NAMALWA (cell line): ENCODE measurements around the gene ACIN1.

Source experiments
- DNase-seq: peaks from one replicate; pipeline ENCODE4 v3.0.0-alpha.2; 2015; ENCODE audit warnings: low spot score

Gene ACIN1, protein sequence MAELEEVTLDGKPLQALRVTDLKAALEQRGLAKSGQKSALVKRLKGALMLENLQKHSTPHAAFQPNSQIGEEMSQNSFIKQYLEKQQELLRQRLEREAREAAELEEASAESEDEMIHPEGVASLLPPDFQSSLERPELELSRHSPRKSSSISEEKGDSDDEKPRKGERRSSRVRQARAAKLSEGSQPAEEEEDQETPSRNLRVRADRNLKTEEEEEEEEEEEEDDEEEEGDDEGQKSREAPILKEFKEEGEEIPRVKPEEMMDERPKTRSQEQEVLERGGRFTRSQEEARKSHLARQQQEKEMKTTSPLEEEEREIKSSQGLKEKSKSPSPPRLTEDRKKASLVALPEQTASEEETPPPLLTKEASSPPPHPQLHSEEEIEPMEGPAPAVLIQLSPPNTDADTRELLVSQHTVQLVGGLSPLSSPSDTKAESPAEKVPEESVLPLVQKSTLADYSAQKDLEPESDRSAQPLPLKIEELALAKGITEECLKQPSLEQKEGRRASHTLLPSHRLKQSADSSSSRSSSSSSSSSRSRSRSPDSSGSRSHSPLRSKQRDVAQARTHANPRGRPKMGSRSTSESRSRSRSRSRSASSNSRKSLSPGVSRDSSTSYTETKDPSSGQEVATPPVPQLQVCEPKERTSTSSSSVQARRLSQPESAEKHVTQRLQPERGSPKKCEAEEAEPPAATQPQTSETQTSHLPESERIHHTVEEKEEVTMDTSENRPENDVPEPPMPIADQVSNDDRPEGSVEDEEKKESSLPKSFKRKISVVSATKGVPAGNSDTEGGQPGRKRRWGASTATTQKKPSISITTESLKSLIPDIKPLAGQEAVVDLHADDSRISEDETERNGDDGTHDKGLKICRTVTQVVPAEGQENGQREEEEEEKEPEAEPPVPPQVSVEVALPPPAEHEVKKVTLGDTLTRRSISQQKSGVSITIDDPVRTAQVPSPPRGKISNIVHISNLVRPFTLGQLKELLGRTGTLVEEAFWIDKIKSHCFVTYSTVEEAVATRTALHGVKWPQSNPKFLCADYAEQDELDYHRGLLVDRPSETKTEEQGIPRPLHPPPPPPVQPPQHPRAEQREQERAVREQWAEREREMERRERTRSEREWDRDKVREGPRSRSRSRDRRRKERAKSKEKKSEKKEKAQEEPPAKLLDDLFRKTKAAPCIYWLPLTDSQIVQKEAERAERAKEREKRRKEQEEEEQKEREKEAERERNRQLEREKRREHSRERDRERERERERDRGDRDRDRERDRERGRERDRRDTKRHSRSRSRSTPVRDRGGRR

DNA sequence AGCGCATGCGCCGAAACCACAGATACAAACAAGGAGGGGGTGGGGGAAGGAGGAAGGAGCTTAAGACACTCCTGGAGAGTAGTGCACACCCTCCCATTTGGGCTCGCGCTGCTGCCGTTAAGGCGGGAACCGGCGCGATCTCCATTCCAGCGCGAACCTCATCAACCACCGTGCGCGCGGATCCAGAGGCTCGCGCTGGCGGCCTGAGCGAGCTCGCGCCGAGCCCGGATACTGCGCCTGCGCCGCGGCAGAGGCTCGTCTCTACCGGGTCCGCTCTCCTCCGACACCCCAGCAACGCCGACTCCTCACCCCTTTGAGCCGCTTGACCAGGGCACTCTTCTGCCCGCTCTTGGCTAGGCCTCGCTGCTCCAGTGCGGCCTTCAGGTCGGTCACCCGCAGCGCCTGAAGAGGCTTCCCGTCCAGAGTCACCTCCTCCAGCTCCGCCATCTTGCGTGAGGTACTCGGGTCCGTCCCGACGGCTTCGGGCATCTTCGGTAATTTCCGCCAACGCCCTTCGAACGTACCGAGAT lies at the start of gene ACIN1:
Gene ACIN1, minus strand, starts transcription at position 471 of the 530 bp plus-strand sequence. Its CDS starts 24 bp downstream, at position 447.
- no peak for DNase-seq

DNA sequence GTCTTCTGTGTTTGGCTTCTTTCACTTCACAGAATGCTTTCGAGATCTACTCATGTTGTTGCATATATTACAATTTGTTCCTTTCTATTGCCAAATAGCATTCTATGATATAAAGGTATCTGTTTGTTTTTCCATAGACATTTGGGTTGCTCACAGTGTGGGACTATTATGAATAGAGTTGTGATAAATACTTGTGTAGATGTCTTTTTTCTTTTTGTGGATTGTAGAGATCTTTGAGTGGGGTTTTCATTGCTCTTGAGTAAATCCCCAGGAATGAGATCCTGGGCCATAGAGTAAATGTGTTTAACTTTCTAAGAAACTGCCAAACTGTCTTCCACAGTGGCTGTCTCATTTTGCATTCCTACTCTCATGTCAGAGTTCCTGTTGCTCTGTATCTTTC lies 49.0 kb upstream of the ACIN1 start:
- DNase-seq: no peak

DNA sequence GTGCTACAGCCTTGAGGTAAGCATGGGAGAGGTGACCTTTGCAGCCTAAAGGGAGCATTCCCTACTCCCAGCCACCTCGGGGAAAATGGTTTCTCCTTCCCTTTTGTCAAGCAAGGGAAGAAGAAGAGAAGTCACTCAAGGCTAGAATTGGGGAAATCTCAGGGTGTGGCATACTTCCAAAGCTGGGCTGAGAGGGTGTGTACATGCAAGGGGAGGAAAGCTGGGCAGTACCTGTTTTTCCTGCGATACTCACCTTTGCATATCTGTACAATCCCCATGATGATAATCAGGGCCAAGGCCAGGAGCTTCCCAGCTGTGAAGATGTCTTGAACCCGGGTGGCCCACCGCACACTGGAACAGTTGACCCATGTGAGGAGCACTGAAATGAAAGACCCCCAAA lies 47.9 kb upstream of the ACIN1 start:
- no peak for DNase-seq

DNA sequence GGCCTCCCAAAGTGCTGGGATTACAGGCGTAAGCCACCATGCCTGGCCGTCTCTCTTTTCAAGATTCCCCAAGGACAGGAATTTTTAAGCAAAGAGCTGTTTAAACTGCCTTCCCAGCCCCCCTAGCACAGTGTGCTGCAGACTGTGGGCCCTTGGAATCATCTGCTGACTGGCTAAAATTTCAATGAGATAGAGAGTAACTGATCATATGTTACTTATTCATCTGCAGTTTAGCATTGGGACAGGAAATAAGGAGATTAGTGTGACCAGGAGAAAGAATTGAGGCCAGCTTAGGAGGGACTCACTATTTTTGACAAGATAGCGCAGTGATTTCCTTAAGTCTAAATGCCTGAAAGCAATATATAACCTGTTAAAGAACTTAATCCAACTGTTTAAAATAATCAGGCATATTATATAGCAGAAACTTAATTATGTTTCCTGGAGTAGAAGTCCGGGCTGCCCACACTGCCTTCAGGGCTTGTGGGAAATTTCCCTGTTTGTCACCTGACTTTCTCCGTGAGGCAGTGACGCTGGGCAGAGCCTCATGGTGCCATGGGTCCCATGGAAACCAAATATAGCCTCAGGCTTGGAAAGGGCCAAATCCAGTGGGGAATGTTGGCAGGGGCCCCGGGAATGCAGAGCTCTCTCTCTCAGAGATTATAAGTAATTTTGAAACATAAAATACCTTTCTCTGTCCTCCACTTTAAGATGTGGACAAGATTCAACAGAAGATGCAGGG lies 46.9 kb upstream of the ACIN1 start:
- no peak for DNase-seq

DNA sequence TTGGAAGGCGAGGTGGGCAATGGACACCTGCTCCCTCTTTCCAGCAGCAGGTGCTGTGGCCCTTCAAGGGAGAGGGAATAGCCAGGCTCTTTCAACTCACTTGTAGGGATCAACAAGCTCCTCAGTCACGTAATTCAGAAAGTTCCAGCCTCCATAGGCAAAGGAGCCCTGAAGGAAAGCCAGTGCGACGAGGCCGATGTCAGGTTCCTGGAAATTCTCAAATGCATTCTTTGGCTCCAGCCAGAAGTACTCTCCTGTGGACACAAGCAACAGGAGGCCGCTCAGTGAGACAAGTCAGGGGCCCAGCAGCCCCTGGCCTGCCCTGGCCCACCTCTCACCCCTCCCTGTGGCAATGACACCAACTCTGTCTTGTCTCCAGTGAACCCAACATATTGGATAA lies 45.4 kb upstream of the ACIN1 start:
- DNase-seq: no peak

DNA sequence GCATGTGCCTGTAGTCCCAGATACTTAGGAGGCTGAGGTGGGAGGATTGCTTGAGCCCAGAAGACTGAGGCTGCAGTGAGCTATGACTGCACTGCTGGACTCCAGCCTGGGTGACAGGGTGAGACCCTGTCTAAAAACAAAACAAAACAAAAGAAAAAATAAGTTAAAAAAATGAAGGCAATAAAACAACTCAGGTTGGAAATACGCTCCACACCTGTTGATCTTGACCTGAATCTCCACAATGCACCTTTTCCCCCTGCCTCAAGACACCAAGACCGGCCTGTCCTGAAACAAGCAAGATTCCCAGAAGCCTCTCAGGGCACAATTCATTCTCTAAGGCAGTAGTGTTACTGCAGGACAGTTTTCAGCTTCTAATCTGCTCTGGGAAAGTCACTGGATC lies 44.9 kb upstream of the ACIN1 start:
- no peak for DNase-seq

DNA sequence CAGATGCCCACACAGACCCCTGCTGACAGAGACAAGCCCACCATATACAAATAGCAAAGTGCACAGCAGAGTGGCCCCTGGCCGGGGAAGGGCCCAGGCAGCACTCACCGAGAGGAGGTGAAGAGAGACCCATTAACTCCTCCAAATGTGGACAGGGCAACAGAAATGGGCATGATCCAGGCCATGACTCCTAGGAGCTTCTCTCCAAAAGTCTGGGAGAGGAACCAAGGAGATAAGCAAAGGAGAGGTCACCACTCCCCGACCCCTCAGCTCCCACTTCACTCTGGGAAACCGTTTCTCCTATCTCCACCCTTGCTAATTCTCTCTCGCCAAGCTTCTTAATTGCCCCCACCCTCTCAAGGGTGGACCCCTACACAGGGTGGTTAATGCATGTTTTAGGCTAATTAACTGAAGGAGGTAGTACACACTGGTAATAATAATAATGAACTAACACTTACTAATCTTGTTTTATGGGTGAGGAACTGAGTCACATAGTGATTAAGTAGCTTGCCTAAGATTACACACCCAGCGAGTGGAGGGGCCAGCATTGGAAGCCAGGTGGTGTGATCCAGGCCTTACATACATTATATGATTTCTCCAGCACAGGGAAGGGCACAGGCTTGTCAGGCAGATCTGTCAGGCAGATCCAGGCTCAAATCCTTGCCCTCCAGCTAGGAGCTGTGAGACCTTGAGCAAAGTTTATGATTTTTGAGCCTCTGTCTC lies 43.0 kb upstream of the ACIN1 start:
- no peak for DNase-seq

DNA sequence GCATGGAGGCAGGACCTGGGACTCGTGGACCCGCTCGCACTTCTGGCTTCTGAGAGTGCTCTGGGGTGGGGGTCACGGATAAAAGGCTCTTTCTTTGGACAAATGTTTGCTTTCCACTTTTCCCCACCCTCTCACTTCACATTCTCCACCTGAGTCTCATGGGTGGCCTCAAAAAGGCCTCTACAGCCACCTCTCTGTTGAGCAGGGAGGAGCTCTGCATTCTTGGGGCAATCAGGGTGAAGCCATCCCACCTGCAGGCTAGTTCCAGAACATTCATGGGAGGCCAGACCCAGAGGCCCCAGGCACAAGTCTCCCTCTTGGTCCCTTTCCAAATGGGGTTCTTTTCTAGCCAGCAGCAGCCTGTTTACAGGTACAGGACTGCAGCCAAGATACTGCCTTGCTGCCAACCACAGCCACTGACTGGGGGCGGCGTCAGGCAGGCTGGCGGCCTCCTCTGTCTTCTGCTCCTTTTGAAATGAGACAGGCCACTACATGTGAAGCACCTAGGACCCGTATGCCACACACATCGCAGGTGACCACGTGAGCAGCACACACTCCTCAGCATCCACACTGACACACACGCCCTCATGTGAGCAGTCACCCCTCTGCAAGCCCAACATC lies 42.4 kb upstream of the ACIN1 start:
- DNase-seq: no peak

DNA sequence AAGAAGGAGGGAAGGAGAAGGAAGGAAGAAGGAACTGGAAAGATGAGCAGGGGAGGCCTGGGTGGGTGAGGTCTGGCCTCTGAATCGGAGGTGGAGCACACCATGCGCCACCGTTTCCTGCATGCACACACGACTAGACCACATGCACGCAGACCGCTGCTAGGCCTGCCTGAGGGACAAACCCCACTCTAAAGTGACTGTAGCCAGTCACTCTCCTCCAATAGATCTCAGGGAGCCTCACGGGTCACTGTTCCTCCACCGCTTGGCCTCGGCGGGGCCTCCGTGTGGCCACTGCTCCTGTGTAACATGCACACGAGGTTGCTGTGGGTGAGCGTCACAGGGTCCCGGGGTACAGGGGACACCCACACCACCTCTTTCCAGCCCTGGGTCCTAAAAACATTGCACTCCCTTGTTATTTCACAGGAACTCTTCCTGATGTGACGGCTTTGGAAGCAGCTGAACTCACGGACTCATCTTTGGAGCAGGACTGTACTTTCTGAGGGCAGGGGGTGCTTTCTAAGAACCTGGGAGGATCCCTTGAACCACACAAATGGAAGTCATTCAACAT lies 41.7 kb upstream of the ACIN1 start:
- no peak for DNase-seq

DNA sequence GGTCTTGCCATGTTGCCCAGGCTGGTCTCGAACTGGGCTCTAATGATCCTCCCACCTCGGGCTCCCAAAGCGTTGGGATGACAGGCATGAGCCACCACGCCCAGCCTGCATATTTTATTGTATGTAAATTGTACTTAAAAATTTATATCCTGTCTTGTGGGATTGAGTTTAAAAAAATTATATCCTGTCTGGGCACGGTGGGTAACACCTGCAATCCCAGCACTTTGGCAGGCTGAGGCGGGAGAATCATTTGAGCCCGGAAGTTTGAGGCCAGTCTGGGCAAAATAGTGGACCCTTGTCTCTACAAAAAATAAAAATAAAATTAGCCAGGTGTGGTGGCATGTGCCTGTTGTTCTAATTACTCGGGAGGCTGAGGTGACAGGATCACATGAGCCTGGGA lies 38.0 kb upstream of the ACIN1 start:
- no peak for DNase-seq

DNA sequence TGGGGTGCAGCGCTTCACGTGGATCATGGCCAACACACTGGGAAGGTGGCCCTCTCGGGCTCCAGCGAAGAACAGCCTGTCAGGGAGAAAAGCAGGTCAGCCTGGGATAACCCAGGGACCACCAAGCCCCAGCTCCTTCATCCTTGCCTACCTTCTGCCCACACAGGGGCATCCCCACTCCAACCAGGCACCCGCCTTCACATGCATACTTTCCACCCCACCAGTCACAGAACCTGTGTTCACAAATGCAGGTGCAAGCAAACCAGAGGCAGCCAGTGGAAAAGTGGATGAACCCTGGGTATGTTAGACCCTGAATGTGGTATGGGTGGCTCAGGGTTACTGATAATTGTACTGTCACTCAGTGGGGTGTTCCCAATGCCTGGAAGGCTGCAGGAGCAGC lies 36.5 kb upstream of the ACIN1 start:
- no peak for DNase-seq

DNA sequence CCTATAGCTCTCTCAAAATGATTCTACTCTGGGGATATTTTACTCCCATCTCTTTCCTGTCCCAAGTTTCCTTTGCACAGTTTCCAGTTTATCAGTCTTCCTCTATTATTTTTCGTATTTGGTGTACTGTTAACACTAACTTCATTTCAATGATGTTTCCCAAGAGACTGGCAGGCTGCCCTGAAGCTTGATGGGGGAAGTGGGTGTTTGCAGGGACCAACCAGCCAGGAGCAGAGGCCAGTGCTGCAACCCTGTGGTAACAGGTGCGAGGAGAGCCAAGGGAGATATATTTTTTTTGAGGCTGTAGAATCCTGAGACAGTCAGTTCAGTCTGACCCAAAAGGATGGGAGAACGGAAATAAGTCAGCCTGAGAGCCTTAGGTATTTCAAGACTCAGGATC lies 35.9 kb upstream of the ACIN1 start:
- no peak for DNase-seq

DNA sequence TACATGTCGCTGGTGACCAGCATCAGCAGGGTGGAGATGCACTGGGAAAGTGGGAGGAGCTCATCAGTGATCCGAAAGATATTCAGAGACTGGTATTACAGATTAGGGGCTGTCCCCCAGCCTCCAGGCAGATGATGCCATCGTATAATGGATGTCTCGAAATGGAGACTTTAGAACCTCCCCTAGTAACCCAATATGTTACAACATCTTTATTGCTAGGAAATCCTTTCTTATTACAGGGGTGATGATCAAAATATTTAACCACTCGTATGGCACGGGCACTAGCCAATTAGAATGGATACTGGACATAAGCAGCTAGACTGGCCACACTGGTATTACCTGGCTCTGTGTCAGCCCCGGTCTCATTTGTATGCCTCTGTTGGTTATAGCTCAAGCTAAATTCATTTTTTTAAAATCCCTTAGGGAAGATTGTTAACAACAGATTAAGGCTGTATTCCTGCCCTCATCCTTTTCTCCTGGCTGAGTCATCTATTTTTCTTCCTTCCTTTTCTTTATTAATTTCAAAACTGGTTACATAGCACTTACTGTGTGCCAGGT lies 34.9 kb upstream of the ACIN1 start:
- DNase-seq: no peak

DNA sequence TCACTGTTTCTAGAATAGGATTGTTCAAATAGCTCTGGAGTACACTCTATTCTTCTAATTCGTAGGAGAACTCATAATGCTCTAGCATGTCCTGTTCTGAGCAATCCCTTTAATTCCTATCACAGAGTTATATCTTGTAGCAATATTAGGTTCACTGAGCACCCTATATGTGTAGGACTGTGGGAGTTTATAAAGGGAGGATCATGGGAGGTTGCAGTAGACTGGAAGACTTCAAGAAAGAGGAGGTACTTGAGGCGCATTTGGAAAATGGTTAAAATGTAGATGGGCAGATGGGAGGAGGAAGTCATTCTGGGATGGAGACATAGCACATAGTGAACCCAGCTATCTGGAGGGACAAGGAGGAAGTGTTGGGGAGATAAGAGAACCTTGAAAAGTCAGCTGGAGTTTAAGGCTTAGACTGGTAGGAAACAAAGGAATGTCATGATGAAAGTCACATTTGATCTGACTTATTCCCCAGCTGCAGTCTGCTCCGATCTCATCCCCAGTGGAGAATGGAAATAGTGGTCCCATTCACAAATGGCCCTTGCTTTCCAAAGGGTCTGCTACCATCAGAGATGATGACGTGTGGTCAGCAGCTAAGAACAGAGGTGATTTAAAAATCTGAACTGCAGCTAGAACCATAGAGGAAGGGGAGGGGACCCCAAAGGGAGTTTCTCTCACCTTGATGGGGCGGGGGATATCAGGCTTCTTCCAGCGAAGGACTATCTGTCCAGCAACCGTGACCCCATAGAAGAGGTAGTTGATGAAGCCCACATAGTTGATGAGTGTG lies 34.2 kb upstream of the ACIN1 start:
- DNase-seq: no peak

DNA sequence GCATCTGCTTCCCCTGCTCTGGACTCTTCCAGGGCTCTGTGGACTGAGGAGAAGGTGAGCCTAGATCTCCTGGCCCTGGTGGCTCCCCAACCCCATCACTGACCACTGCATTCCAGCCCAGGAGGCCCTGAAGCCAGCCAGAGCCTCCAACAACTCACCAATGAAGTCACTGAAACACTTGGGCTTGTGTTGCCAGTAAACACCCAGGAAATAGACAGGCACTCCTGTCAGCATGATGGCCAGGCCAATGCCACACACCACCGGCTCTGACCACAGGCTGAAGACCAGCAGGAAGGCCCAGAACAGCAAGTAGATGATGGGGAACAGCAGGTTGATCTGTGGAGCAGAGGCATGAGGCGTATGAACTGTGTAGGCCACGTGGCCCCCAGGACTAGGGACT lies 32.9 kb upstream of the ACIN1 start:
- DNase-seq: no peak

DNA sequence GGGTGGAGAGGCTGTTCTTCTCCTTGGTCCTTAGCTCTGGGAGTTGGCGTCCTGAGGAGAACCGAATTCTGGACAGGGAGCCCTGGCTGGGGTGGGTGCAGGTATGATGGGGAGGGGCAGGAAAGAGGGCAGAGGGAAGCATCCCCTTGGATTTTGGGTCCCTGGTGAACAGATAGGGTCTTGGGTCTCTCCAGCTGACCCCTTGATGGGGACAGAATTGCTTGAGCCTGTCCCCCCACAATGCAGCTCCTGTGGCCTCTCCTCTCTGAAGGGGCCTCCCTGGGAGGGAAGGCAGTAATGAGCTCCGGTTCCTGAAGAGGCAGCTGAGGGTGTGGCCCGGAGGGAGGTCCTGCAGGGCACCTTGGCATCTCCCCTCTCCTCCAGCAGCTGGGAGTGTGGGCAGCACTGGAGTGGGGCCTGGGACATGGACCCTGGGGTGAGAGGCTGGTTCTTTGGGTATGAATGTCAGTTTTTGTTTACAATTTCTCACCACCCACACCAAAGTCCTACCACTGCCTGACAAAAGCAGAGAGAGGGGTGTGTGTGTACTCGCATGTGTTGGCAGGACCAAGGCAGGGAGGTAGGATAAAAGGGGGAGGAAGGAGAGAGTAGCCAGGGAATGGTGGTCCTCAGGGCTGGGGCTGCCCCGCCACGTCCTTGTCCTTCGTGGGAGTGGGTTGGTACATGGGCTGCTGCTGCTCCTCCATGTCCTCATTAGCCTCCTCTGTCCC lies 31.8 kb upstream of the ACIN1 start:
- DNase-seq: no peak

DNA sequence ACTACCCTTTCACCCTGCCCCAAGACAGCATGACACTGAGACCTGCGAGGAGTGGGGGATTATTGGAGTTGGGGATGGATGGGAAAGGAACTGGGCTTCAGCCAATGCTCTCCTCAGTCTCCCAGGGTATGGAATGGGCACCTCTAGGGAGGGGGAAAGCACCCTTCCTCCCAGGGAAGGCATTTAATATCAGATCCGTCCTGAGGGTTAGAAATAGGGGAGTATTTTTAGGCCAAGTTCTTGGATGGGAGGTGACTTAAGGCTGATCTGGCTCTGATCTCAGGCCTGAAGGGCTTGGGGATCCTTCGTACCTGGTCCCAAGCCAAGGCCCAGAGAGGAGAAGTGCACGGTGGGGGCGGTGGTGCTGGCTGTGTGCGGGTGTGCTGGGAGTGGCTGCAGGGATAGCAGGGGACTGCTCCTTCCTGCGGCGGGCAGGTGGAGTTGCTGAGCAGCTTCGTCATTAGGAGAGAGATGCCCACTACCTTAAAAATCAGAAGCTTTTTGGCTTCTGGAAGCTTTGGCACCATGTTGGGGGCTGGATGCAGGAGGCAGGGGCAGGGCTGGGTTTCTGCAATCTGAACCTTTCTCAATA lies 31.1 kb upstream of the ACIN1 start:
- DNase-seq: no peak

DNA sequence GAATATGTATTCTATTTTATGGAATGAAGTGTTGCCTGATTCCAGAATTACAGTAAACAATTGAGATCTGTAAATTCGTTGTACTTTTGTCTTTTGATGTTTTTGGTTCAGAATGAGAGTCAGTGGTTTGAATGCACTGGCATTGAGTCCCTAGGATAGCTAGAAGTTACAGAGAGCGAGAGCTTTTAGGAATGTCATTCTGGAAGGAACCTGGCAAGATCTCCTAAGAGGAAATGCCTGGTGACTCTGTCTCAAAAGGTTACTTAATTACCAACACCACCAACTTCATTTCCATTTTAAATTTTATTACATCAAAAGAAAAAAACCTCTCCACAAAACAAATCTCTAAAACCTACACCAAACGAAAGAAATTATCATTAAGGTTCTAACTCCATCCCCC lies 30.1 kb upstream of the ACIN1 start:
- DNase-seq: no peak
